Ishikawa (cell line): ENCODE measurements around the gene TSPEAR.

Experiments used
- CEBPB ChIP-seq: IDR thresholded peaks from 2 replicates; pipeline ENCODE4 v1.6.1; 2012
- CREB1 ChIP-seq: IDR thresholded peaks from 2 replicates; pipeline ENCODE4 v1.6.1; 2012; ENCODE audit warnings: low read depth
- EGR1 ChIP-seq: IDR thresholded peaks from 2 replicates; pipeline ENCODE4 v1.6.1; 2012
- EP300 ChIP-seq: IDR thresholded peaks from 2 replicates; pipeline ENCODE4 v1.6.1; 2012; ENCODE audit warnings: borderline replicate concordance
- FOXM1 ChIP-seq: IDR thresholded peaks from 2 replicates; pipeline ENCODE4 v1.6.1; 2012; ENCODE audit warnings: low read depth, borderline replicate concordance
- NFIC ChIP-seq: IDR thresholded peaks from 2 replicates; pipeline ENCODE4 v1.6.1; 2012
- RAD21 ChIP-seq: IDR thresholded peaks from 2 replicates; pipeline ENCODE4 v1.6.1; 2012; ENCODE audit warnings: low read depth
- TAF1 ChIP-seq: IDR thresholded peaks from 2 replicates; pipeline ENCODE4 v1.6.1; 2012; ENCODE audit warnings: low read depth, mild to moderate bottlenecking
- TCF12 ChIP-seq: IDR thresholded peaks from 2 replicates; pipeline ENCODE4 v1.6.1; 2012; ENCODE audit warnings: low read depth
- TEAD4 ChIP-seq: IDR thresholded peaks from 2 replicates; pipeline ENCODE4 v1.6.1; 2012
- YY1 ChIP-seq: IDR thresholded peaks from 2 replicates; pipeline ENCODE4 v1.6.1; 2012; ENCODE audit warnings: low read depth
- ZBTB7A ChIP-seq: IDR thresholded peaks from 2 replicates; pipeline ENCODE4 v1.6.1; 2012; ENCODE audit warnings: low read depth
- TF ChIP-seq, protein P1 (sequence below): IDR thresholded peaks from 2 replicates; pipeline ENCODE4 v1.6.1; 2012
- TF ChIP-seq, protein P2 (sequence below): IDR thresholded peaks from 2 replicates; pipeline ENCODE4 v1.6.1; 2012
- TF ChIP-seq, protein P3 (sequence below): IDR thresholded peaks from 2 replicates; pipeline ENCODE4 v1.6.1; 2012; ENCODE audit warnings: low read depth, mild to moderate bottlenecking

TSPEAR gene

GRCh38 chr21:44537930-44538911 is 173.2 kb downstream of the TSPEAR start:
- TF ChIP-seq NFIC (no peak), EP300 (no peak), YY1 (no peak), EGR1 (no peak), CREB1 (no peak), TAF1 (no peak), ZBTB7A (no peak), RAD21 (no peak), TEAD4 (no peak), TCF12 (no peak)
- TF ChIP-seq, protein P1, sequence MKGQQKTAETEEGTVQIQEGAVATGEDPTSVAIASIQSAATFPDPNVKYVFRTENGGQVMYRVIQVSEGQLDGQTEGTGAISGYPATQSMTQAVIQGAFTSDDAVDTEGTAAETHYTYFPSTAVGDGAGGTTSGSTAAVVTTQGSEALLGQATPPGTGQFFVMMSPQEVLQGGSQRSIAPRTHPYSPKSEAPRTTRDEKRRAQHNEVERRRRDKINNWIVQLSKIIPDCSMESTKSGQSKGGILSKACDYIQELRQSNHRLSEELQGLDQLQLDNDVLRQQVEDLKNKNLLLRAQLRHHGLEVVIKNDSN = no peak
- TF ChIP-seq, protein P2, sequence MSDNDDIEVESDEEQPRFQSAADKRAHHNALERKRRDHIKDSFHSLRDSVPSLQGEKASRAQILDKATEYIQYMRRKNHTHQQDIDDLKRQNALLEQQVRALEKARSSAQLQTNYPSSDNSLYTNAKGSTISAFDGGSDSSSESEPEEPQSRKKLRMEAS = no peak
- TF ChIP-seq, protein P3, sequence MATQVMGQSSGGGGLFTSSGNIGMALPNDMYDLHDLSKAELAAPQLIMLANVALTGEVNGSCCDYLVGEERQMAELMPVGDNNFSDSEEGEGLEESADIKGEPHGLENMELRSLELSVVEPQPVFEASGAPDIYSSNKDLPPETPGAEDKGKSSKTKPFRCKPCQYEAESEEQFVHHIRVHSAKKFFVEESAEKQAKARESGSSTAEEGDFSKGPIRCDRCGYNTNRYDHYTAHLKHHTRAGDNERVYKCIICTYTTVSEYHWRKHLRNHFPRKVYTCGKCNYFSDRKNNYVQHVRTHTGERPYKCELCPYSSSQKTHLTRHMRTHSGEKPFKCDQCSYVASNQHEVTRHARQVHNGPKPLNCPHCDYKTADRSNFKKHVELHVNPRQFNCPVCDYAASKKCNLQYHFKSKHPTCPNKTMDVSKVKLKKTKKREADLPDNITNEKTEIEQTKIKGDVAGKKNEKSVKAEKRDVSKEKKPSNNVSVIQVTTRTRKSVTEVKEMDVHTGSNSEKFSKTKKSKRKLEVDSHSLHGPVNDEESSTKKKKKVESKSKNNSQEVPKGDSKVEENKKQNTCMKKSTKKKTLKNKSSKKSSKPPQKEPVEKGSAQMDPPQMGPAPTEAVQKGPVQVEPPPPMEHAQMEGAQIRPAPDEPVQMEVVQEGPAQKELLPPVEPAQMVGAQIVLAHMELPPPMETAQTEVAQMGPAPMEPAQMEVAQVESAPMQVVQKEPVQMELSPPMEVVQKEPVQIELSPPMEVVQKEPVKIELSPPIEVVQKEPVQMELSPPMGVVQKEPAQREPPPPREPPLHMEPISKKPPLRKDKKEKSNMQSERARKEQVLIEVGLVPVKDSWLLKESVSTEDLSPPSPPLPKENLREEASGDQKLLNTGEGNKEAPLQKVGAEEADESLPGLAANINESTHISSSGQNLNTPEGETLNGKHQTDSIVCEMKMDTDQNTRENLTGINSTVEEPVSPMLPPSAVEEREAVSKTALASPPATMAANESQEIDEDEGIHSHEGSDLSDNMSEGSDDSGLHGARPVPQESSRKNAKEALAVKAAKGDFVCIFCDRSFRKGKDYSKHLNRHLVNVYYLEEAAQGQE = no peak

GRCh38 chr21:44535963-44536362 is 175.4 kb downstream of the TSPEAR start:
- no peak for TF ChIP-seq TCF12
- TF ChIP-seq, protein P2 = no peak
- TF ChIP-seq EP300 = no peak
- TF ChIP-seq, protein P1 = no peak
- no peak for TF ChIP-seq EGR1
- TF ChIP-seq, protein P3 = no peak
- no peak for TF ChIP-seq CEBPB
- TF ChIP-seq ZBTB7A = no peak
- no peak for TF ChIP-seq RAD21
- TF ChIP-seq NFIC = no peak

- TF ChIP-seq YY1 (no peak), ZBTB7A (no peak), FOXM1 (no peak), TEAD4 (no peak), RAD21 (no peak), TAF1 (no peak), TCF12 (no peak), EGR1 (no peak), CREB1 (no peak), NFIC (no peak), CEBPB (no peak)
- TF ChIP-seq, protein P1 = no peak
- TF ChIP-seq, protein P3 = no peak
- TF ChIP-seq, protein P2 = no peak
Observed at GRCh38 chr21:44534688-44535087, 176.7 kb downstream of the TSPEAR start.
